Panc1 (cell line): ENCODE data around the gene CDC23. TPM values are rescaled to one million over a fixed set of nuclear protein-coding genes. Genes with fewer than 3 reads are reported as not detected.
A peak's percentile ranks its signal among the peaks of the same experiment; 100 is the strongest.

Source experiments
- ATAC-seq: fragments of 200-7000 bp; cut with Tn5 transposase; 2 replicates; pipeline ENCODE4 v1.9.1; 2020; ENCODE audit warnings: mild to moderate bottlenecking, moderate library complexity
- BruUV-seq: library from RNA; stranded (reverse); fragments of 400-500 nt; replicated peaks from 2 replicates; lab custom pipeline; 2021; lab: Mats Ljungman, UMichigan
- CTCF ChIA-PET: fragments of 300-600 bp; sonication (Branson Sonifier 250); formaldehyde crosslinking; loops from one replicate; lab custom pipeline; 2022; ENCODE audit warnings: antibody characterized with exemption; lab: Charles Lee
- POLR2A ChIA-PET: fragments of 300-600 bp; sonication (Branson Sonifier 250); formaldehyde crosslinking; loops from one replicate; lab custom pipeline; 2022; ENCODE audit warnings: antibody characterized with exemption; lab: Charles Lee
- DNase-seq: peaks from one replicate; pipeline ENCODE4 v3.0.0-alpha.2; 2010; ENCODE audit warnings: low read depth, low spot score
- H3K27ac ChIP-seq: 2 replicates; pipeline ENCODE4 v1.5.1; 2011; ENCODE audit warnings: mild to moderate bottlenecking, low read length, inconsistent platforms
- H3K27me3 ChIP-seq: fragments of 200-500 bp; sonication (Bioruptor generic); 2 replicates; pipeline ENCODE4 v1.6.0; 2014; ENCODE audit warnings: low read length, inconsistent platforms; ENCODE audit not compliant: control insufficient read depth, insufficient read depth
- H3K36me3 ChIP-seq: fragments of 200-500 bp; sonication (Bioruptor generic); 2 replicates; pipeline ENCODE4 v1.5.1; 2014; ENCODE audit warnings: inconsistent platforms, mild to moderate bottlenecking, low read length, moderate library complexity; ENCODE audit not compliant: control insufficient read depth, insufficient read depth
- H3K4me1 ChIP-seq: 2 replicates; pipeline ENCODE4 v1.5.1; 2011; ENCODE audit warnings: inconsistent platforms, mild to moderate bottlenecking, low read length, moderate library complexity; ENCODE audit not compliant: control insufficient read depth, insufficient read depth
- H3K4me3 ChIP-seq, 2 experiments: 2 replicates each; pipeline ENCODE4 v1.5.1; 2011 to 2012; ENCODE audit warnings: low read depth in 2 of 2, low read length in 2 of 2, mild to moderate bottlenecking in 2 of 2, inconsistent platforms in 1 of 2, moderate library complexity in 1 of 2
- H3K9me3 ChIP-seq: fragments of 200-500 bp; sonication (Bioruptor generic); 2 replicates; pipeline ENCODE4 v1.5.1; 2014; ENCODE audit warnings: low read depth, mild to moderate bottlenecking, inconsistent platforms, low read length, moderate library complexity; ENCODE audit not compliant: control insufficient read depth, insufficient read depth
- CTCF ChIP-seq: fragments of 450-650 bp; IDR thresholded peaks from 2 replicates; pipeline ENCODE4 v1.5.1; 2017; ENCODE audit warnings: mild to moderate bottlenecking
- POLR2AphosphoS5 ChIP-seq: IDR thresholded peaks from 2 replicates; pipeline ENCODE4 v1.6.1; 2012; ENCODE audit warnings: mild to moderate bottlenecking, low read depth, low read length, moderate library complexity
- REST ChIP-seq, 2 experiments: IDR thresholded peaks; 2 replicates each; pipeline ENCODE4 v1.6.1; 2011 to 2012; ENCODE audit warnings: low read depth in 2 of 2, control low read depth in 1 of 2, low read length in 1 of 2, mild to moderate bottlenecking in 1 of 2, moderate library complexity in 1 of 2; ENCODE audit not compliant: insufficient read depth in 1 of 2
- SIN3A ChIP-seq: IDR thresholded peaks from 2 replicates; pipeline ENCODE4 v1.6.1; 2012; ENCODE audit warnings: low read depth, mild to moderate bottlenecking, low read length, moderate library complexity, borderline replicate concordance; ENCODE audit not compliant: insufficient read depth
- TCF7L2 ChIP-seq: IDR thresholded peaks from 2 replicates; pipeline ENCODE4 v1.6.1; 2011; ENCODE audit warnings: mild to moderate bottlenecking, low read depth, low read length, inconsistent platforms
- in situ Hi-C: cut with HindIII; loops from 2 replicates; pipeline ENCODE4 v1.10.0; 2016; ENCODE audit warnings: low sequenced_read_pairs, low pct_unique_long_range_greater_than_20kb
- intact Hi-C: fragments of 100-400 bp; cut with micrococcal nuclease; formaldehyde crosslinking; loops from one replicate; pipeline ENCODE4 v1.10.0; 2022; ENCODE audit not compliant: unreplicated experiment
- total RNA-seq: library from RNA; stranded (reverse); gene quantifications from one replicate; pipeline ENCODE4 v1.2.1, GENCODE V29; 2021; ENCODE audit not compliant: unreplicated experiment

Gene CDC23
- total RNA-seq, 1 experiment from 2014 or later: 44.7 TPM

- DNase-seq (no peak), ATAC-seq (no peak)
- CTCF ChIA-PET: interaction anchor here (0.5 to 0.6 kb wide), 2 partner anchors 37 to 84 kb away, joined by 3 to 4 read pairs; no protein-coding TSS in a partner anchor
- Histone ChIP-seq H3K27ac (no peak overlapping the region), H3K27me3 (no peaks in the 10 kb centered on the region), H3K4me3 (no peak overlapping the region), H3K36me3 (no peaks in the 10 kb centered on the region), H3K4me1 (peaks cover 4% of the 10 kb centered on the region; the same call in 1 of the 2 replicates), H3K9me3 (no peaks in the 10 kb centered on the region)
- intact Hi-C loops: no loop called here
- no TSS peak for BruUV-seq
- in situ Hi-C loops: no loop called here
- no peak for TF ChIP-seq POLR2AphosphoS5
- TF ChIP-seq CTCF: no peak
- no peak for TF ChIP-seq REST (IDR thresholded peaks at IDR 0.05; ENCODE audit: insufficient read depth in 1 of 2, low read depth in 2 of 2, low read length in 1 of 2)
- no peak for TF ChIP-seq TCF7L2
- no peak for TF ChIP-seq SIN3A
- POLR2A ChIA-PET: no interaction called here
These were observed 72.9 kb downstream of the CDC23 start for GRCh38 chr5:138140268-138140667.

GRCh38 chr5:138139781-138140090 is 73.4 kb downstream of the CDC23 start:
- CTCF ChIA-PET: interaction anchor here (0.5 to 0.6 kb wide), 2 partner anchors 38 to 84 kb away, joined by 3 to 4 read pairs; no protein-coding TSS in a partner anchor
- Histone ChIP-seq H3K27ac (no peak overlapping the region), H3K27me3 (no peaks in the 10 kb centered on the region), H3K4me3 (peak overlapping the region; percentile 65 to 77), H3K9me3 (no peaks in the 10 kb centered on the region), H3K36me3 (no peaks in the 10 kb centered on the region), H3K4me1 (peaks cover 4% of the 10 kb centered on the region; the same call in 1 of the 2 replicates)
- no peak for ATAC-seq
- TF ChIP-seq POLR2AphosphoS5 (no peak), REST (IDR thresholded peaks at IDR 0.05; ENCODE audit: insufficient read depth in 1 of 2, low read depth in 2 of 2, low read length in 1 of 2) (no peak), CTCF (no peak), SIN3A (no peak), TCF7L2 (no peak)
- no peak for DNase-seq
- in situ Hi-C loops (no loop called here), intact Hi-C loops (no loop called here)
- no TSS peak for BruUV-seq
- POLR2A ChIA-PET: no interaction called here
